Sigmoid colon (tissue), 7 donors: ENCODE data around the gene RASSF5. TPM values are rescaled to one million over a fixed set of nuclear protein-coding genes. Genes with fewer than 3 reads are reported as not detected.

Experiments used
- DNase-seq: peaks from one replicate; pipeline ENCODE4 v3.0.0-alpha.2; 2019
- H3K27ac ChIP-seq, 4 donors: fragments of 200-600 bp; sonication (generic); one replicate each; pipeline ENCODE4 v1.5.1; 2016 to 2019; ENCODE audit warnings: mild to moderate bottlenecking in 1 of 4
- H3K27me3 ChIP-seq, 3 donors: fragments of 200-600 bp; sonication (generic); one replicate each; pipeline ENCODE4 v1.5.1; 2019; ENCODE audit warnings: mild to moderate bottlenecking in 1 of 3
- H3K36me3 ChIP-seq, 4 donors: fragments of 200-600 bp; sonication (generic); one replicate each; pipeline ENCODE4 v1.5.1; 2016 to 2019
- H3K4me1 ChIP-seq, 4 donors: fragments of 200-600 bp; sonication (generic); one replicate each; pipeline ENCODE4 v1.5.1; 2017 to 2019
- H3K4me3 ChIP-seq, 4 donors: fragments of 200-600 bp; sonication (generic); one replicate each; pipeline ENCODE4 v1.5.1; 2017 to 2019; ENCODE audit warnings: mild to moderate bottlenecking in 2 of 4, moderate library complexity in 1 of 4
- H3K9me3 ChIP-seq, 4 donors: fragments of 200-600 bp in 3 of 4; sonication (generic) in 3 of 4; one replicate each; pipeline versions ENCODE4 v1.5.1 to v1.6.1; 2013 to 2019
- EP300 ChIP-seq, 4 donors: sonication (generic); formaldehyde crosslinking; IDR thresholded peaks; one replicate each; pipeline ENCODE4 v1.6.1; 2017; ENCODE audit warnings: antibody characterized with exemption in 4 of 4
- POLR2A ChIP-seq, 2 donors: fragments of 450-650 bp; IDR thresholded peaks; one replicate each; pipeline ENCODE4 v1.6.1; 2016; ENCODE audit warnings: antibody characterized with exemption in 2 of 2, mild to moderate bottlenecking in 2 of 2, moderate library complexity in 2 of 2
- POLR2AphosphoS5 ChIP-seq, 4 donors: sonication (generic); formaldehyde crosslinking; IDR thresholded peaks; one replicate each; pipeline ENCODE4 v1.6.1; 2017; ENCODE audit warnings: antibody characterized with exemption in 4 of 4
- WGBS, 2 donors: extraction: QIAGEN DNeasy Blood & Tissue Kit; methylation state at CpG; one replicate each; pipeline ENCODE4 v1.1.7; 2013; 5-methylcytosine and 5-hydroxymethylcytosine counted together
- intact Hi-C: fragments of 100-400 bp; cut with DNase I; formaldehyde crosslinking; loops from one replicate; pipeline ENCODE4 v1.15.1; 2023
- polyA plus RNA-seq, 3 donors: library from polyadenylated mRNA; stranded (reverse); fragments of 200-250 nt; gene quantifications; one replicate each; pipeline ENCODE4 v1.2.3, GENCODE V29; 2013
- total RNA-seq, 4 donors: library from RNA; depleted of rRNA; stranded (reverse); fragments of >200 nt; gene quantifications; one replicate each; pipeline ENCODE4 v1.1.0, GENCODE V29; 2016
- TF ChIP-seq, protein P1 (sequence below), 4 experiments: fragments of 450-650 bp in 3 of 4; fragments of 200-600 bp in 1 of 4; IDR thresholded peaks; one replicate each; pipeline ENCODE4 v1.5.1; 2016 to 2019; ENCODE audit warnings: antibody characterized with exemption in 4 of 4, mild to moderate bottlenecking in 3 of 4, moderate library complexity in 2 of 4
- donor health status: healthy with polysubstance abuse.
- donor health status: Bipolar disorder and iron deficiency.
- donor health status: healthy.

The RASSF5 gene
- total and polyA plus RNA-seq, 7 donors, result 2.5 to 25.9 (median 4.3) TPM

DNA sequence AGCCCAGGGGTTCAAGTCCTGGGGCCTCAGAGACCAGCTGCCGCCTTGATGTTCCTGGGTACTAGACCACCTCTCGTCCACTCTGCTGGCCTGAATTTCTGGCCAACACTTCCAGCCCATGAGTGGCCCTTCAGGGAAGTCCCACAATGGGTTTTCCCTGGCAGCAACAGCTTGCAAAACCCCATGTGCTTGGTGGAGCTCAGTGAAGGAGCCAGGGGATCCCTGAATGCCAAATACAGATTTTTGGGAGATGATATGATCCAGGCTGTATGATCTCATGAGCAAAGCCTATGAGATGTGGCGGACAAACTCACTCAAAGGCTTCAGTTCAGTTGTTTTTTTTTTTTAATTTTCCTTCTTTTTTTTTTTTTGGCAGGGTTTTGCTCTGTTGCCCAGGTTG lies 9.6 kb upstream of the RASSF5 start:
- Histone ChIP-seq H3K27me3 (no peaks in the 10 kb centered on the region), H3K4me1 (peaks cover 0 to 27% (median 20%) of the 10 kb centered on the region in 4 donors), H3K4me3 (no peak overlapping the region), H3K9me3 (no peaks in the 10 kb centered on the region), H3K27ac (no peak overlapping the region), H3K36me3 (no peaks in the 10 kb centered on the region)
- 89 to 93% methylated on average over 3 of the region's 3 CpGs for WGBS, 2 donors
- intact Hi-C loops, result loop anchor here (10.0 kb wide), 1 partner anchor 417 kb away; no protein-coding TSS in a partner anchor
- TF ChIP-seq, protein P1, sequence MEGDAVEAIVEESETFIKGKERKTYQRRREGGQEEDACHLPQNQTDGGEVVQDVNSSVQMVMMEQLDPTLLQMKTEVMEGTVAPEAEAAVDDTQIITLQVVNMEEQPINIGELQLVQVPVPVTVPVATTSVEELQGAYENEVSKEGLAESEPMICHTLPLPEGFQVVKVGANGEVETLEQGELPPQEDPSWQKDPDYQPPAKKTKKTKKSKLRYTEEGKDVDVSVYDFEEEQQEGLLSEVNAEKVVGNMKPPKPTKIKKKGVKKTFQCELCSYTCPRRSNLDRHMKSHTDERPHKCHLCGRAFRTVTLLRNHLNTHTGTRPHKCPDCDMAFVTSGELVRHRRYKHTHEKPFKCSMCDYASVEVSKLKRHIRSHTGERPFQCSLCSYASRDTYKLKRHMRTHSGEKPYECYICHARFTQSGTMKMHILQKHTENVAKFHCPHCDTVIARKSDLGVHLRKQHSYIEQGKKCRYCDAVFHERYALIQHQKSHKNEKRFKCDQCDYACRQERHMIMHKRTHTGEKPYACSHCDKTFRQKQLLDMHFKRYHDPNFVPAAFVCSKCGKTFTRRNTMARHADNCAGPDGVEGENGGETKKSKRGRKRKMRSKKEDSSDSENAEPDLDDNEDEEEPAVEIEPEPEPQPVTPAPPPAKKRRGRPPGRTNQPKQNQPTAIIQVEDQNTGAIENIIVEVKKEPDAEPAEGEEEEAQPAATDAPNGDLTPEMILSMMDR (IDR thresholded peaks at IDR 0.05), result no peak
- TF ChIP-seq EP300 (IDR thresholded peaks at IDR 0.05) (no peak), POLR2AphosphoS5 (IDR thresholded peaks at IDR 0.05) (no peak), POLR2A (IDR thresholded peaks at IDR 0.05) (no peak)
- DNase-seq, result no peak

DNA sequence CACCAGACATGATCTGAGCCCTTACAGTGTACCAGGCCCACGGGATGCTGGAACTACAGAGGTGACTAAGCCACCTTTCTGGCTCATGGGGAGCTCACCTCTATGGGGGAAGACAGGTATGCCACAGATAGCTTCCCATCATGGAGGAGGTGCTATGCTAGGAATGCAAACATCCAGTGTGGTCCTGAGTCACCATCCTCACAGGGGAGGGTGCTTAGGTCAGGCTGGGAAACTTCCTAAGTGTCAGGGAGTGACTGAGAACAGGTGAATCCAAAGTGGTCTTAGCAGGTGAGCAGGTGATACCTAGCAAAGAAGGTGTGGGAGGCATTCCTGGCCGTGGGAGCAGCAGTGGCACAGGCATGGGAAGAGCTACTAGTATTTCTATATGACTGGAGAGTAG lies 8.6 kb upstream of the RASSF5 start:
- intact Hi-C loops, result loop anchor here (10.0 kb wide), 1 partner anchor 416 kb away; no protein-coding TSS in a partner anchor
- H3K4me3 ChIP-seq, result no peak overlapping the region
- peaks cover 0 to 30% (median 20%) of the 10 kb centered on the region in 4 donors for H3K4me1 ChIP-seq
- no peak overlapping the region for H3K27ac ChIP-seq
- no peaks in the 10 kb centered on the region for H3K27me3 ChIP-seq
- no peaks in the 10 kb centered on the region for H3K36me3 ChIP-seq
- WGBS, 2 donors, result 85 to 91% methylated on average over 2 of the region's 2 CpGs
- H3K9me3 ChIP-seq, result no peaks in the 10 kb centered on the region
- TF ChIP-seq POLR2A (IDR thresholded peaks at IDR 0.05) (no peak), POLR2AphosphoS5 (IDR thresholded peaks at IDR 0.05) (no peak), EP300 (IDR thresholded peaks at IDR 0.05) (no peak)
- TF ChIP-seq, protein P1 (IDR thresholded peaks at IDR 0.05), result no peak
- DNase-seq, result no peak

DNA sequence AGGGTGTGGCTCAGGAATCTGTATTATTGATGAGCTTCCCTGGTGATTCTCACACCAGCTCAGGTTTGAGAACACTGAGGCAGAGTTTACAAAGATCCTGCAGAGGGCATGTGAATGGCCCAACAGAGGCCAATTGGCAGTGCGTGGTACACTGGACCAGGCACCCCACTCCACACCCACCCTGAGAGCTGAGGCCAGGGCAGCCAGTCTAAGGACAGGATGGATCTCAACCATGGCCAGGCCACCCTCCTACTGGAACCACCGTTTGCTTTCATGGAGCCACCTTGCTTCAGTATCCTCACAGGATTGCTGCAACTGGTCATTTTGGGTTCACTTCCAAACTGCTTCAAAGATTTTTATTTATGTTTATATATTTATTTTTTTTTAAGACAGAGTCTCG lies 7.3 kb upstream of the RASSF5 start:
- no peak for DNase-seq
- H3K4me3 ChIP-seq, result no peak overlapping the region
- H3K36me3 ChIP-seq, result no peaks in the 10 kb centered on the region
- no peak overlapping the region for H3K27ac ChIP-seq
- TF ChIP-seq POLR2A (IDR thresholded peaks at IDR 0.05), result no peak
- TF ChIP-seq, protein P1 (IDR thresholded peaks at IDR 0.05), result no peak
- no peak for TF ChIP-seq POLR2AphosphoS5 (IDR thresholded peaks at IDR 0.05)
- no peak for TF ChIP-seq EP300 (IDR thresholded peaks at IDR 0.05)
- intact Hi-C loops, result no loop called here
- WGBS, 2 donors, result 90% methylated on average over 3 of the region's 3 CpGs
- no peaks in the 10 kb centered on the region for H3K9me3 ChIP-seq
- peaks cover 0 to 34% (median 16%) of the 10 kb centered on the region in 4 donors for H3K4me1 ChIP-seq
- H3K27me3 ChIP-seq, result no peaks in the 10 kb centered on the region

DNA sequence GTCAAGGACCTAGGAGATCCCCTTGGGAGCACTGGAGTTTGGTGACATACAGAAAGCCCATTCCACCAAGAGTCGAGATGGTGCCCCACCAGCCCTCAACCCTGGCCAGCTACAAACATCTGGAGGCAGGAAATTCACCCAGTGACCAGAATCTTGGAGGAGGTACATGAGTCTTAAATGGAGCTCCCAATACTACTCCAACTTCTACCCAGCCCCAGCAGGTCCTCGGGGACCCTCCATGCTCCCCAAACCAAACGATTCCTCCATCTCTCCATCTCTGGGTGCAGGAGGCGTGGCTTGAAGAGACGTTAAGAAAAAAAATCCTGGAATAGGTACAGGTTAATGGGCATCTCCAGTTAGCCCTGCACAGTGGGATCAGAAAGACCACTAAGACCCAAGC lies 5.5 kb upstream of the RASSF5 start:
- intact Hi-C loops, result no loop called here
- H3K36me3 ChIP-seq, result no peaks in the 10 kb centered on the region
- H3K9me3 ChIP-seq, result no peaks in the 10 kb centered on the region
- peak overlapping the region in 2 of 4 donors; percentile 25 to 51 for H3K27ac ChIP-seq
- TF ChIP-seq EP300 (IDR thresholded peaks at IDR 0.05), result no peak
- no peak for TF ChIP-seq POLR2A (IDR thresholded peaks at IDR 0.05)
- TF ChIP-seq, protein P1 (IDR thresholded peaks at IDR 0.05), result no peak
- TF ChIP-seq POLR2AphosphoS5 (IDR thresholded peaks at IDR 0.05), result no peak
- no peak for DNase-seq
- WGBS, 2 donors, result 86 to 89% methylated on average over 5 of the region's 5 CpGs
- H3K4me1 ChIP-seq, result peaks cover 0 to 26% (median 3%) of the 10 kb centered on the region in 4 donors
- peaks cover 0 to 5% (median 3%) of the 10 kb centered on the region in 3 donors for H3K27me3 ChIP-seq
- no peak overlapping the region for H3K4me3 ChIP-seq

DNA sequence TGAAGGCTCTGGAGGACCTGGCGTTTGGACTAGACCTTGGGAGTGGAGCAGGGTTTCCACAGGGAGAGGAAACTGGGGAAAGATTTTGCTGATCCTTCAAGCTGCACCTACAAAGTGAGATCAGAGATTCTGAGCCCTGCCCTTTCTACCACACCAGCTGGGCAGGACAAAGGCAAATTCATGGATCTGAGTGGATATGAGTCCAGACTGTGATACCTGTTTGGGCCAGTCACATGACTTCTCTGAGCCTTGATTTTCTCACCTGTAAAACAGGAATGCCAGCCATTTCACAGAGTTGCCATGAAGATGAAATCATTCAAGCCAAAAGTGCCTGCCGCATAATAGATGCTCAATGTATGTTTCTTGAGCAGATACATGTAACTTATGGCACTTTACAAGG lies 4.9 kb upstream of the RASSF5 start:
- DNase-seq, result no peak
- Histone ChIP-seq H3K4me3 (no peak overlapping the region), H3K27me3 (peaks cover 0 to 8% (median 5%) of the 10 kb centered on the region in 3 donors), H3K27ac (no peak overlapping the region), H3K4me1 (peaks cover 0 to 31% (median 8%) of the 10 kb centered on the region in 4 donors), H3K9me3 (no peaks in the 10 kb centered on the region), H3K36me3 (no peaks in the 10 kb centered on the region)
- TF ChIP-seq POLR2AphosphoS5 (IDR thresholded peaks at IDR 0.05), result no peak
- no peak for TF ChIP-seq EP300 (IDR thresholded peaks at IDR 0.05)
- TF ChIP-seq, protein P1 (IDR thresholded peaks at IDR 0.05), result no peak
- TF ChIP-seq POLR2A (IDR thresholded peaks at IDR 0.05), result no peak
- WGBS, 2 donors, result 91 to 95% methylated on average over 2 of the region's 2 CpGs
- intact Hi-C loops, result no loop called here
